Mucosa of descending colon (tissue), 3 donors: ENCODE measurements around the gene PSG4. TPM values are rescaled to one million over a fixed set of nuclear protein-coding genes. Genes with fewer than 3 reads are reported as not detected.
"Not testable (repeated sequence)": the region's sequence is repeated elsewhere in the genome, so short reads cannot be mapped to it uniquely, and the experiment has no call there.

Experiments
- ATAC-seq: fragments of 200-7000 bp; cut with Tn5 transposase; one replicate; pipeline ENCODE4 v1.9.1; 2020; ENCODE audit warnings: mild to moderate bottlenecking, moderate library complexity
- DNase-seq, 3 donors: peaks; one replicate each; pipeline ENCODE4 v3.0.0-alpha.2; 2020
- H3K36me3 ChIP-seq: fragments of 200-600 bp; one replicate; pipeline ENCODE4 v1.8.0; 2021; ENCODE audit warnings: low read depth, mild to moderate bottlenecking
- H3K4me1 ChIP-seq: fragments of 200-600 bp; one replicate; pipeline ENCODE4 v1.8.0; 2021; ENCODE audit warnings: low read depth, mild to moderate bottlenecking
- H3K4me3 ChIP-seq: fragments of 200-600 bp; one replicate; pipeline ENCODE4 v1.8.0; 2021; ENCODE audit warnings: mild to moderate bottlenecking
- H3K9me3 ChIP-seq: fragments of 200-600 bp; one replicate; pipeline ENCODE4 v1.8.0; 2021; ENCODE audit warnings: mild to moderate bottlenecking
- intact Hi-C, 2 donors: fragments of 100-400 bp; cut with DNase I in 1 of 2; cut with micrococcal nuclease in 1 of 2; formaldehyde crosslinking; loops; one replicate each; pipeline versions ENCODE4 v1.11.0 to v1.11.1; 2022; cut with DNase I, micrococcal nuclease
- total RNA-seq, 3 donors: library from RNA; stranded (reverse); fragmentation: NEBNext Ultra II Directional in 2 of 3; extraction: Animal tissue kit (Norgen Biotek cat#: 25700) in 2 of 3; gene quantifications; one replicate each; pipeline versions ENCODE4 v1.2.1 to v1.2.4, GENCODE V29; 2021 to 2023
- TF ChIP-seq, protein P1 (sequence below): fragments of 200-600 bp; IDR thresholded peaks from one replicate; pipeline ENCODE4 v1.8.0; 2022; ENCODE audit warnings: antibody characterized with exemption, mild to moderate bottlenecking
- donor health status: DM: no; HTN: no; CAD: no; lungs with moderate emphysema.
- donor health status: DM: no; HTN: no; CAD: no.
- donor health status: DM: no; HTN: yes; CAD: no.

Gene PSG4
- total RNA-seq, 3 donors from 2014 or later: not detected

DNA sequence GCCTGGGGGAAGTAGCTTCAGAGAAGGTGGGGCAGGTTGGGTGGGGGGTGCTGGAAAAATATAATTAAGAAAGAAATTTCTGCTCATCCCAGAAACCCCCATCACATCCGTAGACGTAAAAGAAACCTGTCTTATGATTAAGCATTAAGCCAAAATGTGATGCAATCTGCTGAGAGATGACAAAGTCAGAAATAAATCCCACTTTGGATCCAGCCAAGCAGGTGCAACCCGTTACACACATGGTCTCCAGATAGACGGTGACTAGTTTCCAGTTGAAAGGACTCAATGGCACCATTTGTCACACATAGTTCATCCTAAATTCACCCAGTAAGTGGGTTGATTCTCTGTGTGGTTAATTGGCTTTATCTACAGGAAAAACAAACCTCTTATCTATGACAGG, 53.2 kb downstream of the PSG4 start:
- H3K9me3 ChIP-seq: no peaks in the 10 kb centered on the region
- ATAC-seq (no peak), DNase-seq (no peak)
- no peaks in the 10 kb centered on the region for H3K36me3 ChIP-seq
- no peak overlapping the region for H3K4me3 ChIP-seq
- H3K4me1 ChIP-seq: no peaks in the 10 kb centered on the region
- intact Hi-C loops: no loop called here
- TF ChIP-seq, protein P1, sequence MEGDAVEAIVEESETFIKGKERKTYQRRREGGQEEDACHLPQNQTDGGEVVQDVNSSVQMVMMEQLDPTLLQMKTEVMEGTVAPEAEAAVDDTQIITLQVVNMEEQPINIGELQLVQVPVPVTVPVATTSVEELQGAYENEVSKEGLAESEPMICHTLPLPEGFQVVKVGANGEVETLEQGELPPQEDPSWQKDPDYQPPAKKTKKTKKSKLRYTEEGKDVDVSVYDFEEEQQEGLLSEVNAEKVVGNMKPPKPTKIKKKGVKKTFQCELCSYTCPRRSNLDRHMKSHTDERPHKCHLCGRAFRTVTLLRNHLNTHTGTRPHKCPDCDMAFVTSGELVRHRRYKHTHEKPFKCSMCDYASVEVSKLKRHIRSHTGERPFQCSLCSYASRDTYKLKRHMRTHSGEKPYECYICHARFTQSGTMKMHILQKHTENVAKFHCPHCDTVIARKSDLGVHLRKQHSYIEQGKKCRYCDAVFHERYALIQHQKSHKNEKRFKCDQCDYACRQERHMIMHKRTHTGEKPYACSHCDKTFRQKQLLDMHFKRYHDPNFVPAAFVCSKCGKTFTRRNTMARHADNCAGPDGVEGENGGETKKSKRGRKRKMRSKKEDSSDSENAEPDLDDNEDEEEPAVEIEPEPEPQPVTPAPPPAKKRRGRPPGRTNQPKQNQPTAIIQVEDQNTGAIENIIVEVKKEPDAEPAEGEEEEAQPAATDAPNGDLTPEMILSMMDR: no peak

DNA sequence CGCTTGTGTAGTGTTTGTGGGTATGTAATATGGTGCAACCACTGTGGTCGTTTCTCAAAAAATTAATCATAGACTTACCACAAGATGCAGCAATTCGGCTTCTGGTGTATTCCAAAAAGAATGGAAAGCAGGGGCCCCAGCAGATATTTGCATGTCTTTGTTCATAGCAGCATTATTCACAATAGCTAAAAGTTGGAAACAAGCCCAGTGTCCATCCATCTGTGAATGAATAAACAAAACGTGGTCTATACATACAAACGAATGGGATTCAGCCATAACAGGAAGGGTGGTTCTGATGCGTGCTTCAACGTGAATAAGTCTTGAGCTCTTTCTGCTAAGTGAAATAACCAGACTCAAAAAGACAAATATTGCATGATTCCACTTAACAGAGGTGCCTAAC, 55.6 kb downstream of the PSG4 start:
- DNase-seq, H3K4me1 ChIP-seq, H3K36me3 ChIP-seq, H3K9me3 ChIP-seq, ATAC-seq, intact Hi-C loops, H3K4me3 ChIP-seq: not testable (repeated sequence)

DNA sequence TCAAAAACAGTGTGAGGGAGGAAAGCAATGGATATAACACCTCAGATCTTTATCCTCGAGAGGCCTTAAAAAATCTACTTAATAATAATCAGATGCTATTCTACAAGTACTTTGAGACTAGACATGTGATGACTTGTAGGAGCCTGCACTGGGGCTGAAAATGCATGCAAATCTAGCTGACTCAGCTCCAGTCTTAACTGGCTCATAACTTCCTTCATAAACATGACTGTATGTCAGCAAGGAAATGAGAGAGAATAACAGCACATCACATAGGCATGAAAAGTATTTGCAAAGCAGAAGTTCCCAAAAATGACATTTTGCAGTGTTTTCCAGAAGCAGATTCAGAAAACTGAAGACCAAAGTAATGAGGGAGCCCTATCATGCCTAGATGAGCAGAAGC, 57.2 kb downstream of the PSG4 start:
- intact Hi-C loops: no loop called here
- DNase-seq (no peak), ATAC-seq (no peak)
- Histone ChIP-seq H3K36me3 (no peaks in the 10 kb centered on the region), H3K4me1 (no peaks in the 10 kb centered on the region), H3K9me3 (no peaks in the 10 kb centered on the region), H3K4me3 (no peak overlapping the region)
- TF ChIP-seq, protein P1: no peak

Other genes with a start within 250 kb of the PSG4 start
- not detected for gene PSG11, start 179.2 kb downstream of the PSG4 start, total RNA-seq
- not detected for gene PSG2, start 122.9 kb downstream of the PSG4 start, total RNA-seq
- not detected for gene PSG5, start 19.1 kb downstream of the PSG4 start, total RNA-seq
- not detected for gene PSG9, start 63.9 kb upstream of the PSG4 start, total RNA-seq
- gene CD177, start 148.0 kb upstream of the PSG4 start, total RNA-seq: 100 to 1,000 TPM; 202 to 349 (median 232) TPM
- gene TEX101, start 209.3 kb upstream of the PSG4 start, total RNA-seq: under 1 TPM in 1 of 3 donors, not detected in 2; 0.35 TPM